Measurements from ENCODE around the gene TP53RK. TPM values are rescaled to one million over a fixed set of nuclear protein-coding genes. Genes with fewer than 3 reads are reported as not detected.

Gene TP53RK
- total RNA-seq, 6 donors from 2014 or later: 8.1 to 21.9 (median 12.5) TPM

- WGBS, 2 donors: 75 to 79% methylated on average over 5 of the region's 5 CpGs
- no peak for ATAC-seq (ENCODE audit: low FRiP score in 2 of 2)
- no peak overlapping the region for H3K27ac ChIP-seq
Observed at GRCh38 chr20:46642969-46643343, 46.3 kb downstream of the TP53RK start.

GRCh38 chr20:46642265-46642968 lies 46.8 kb downstream of the TP53RK start:
- no peaks in the 10 kb centered on the region for H3K27me3 ChIP-seq
- H3K4me1 ChIP-seq: no peaks in the 10 kb centered on the region
- no peaks in the 10 kb centered on the region for H3K36me3 ChIP-seq
- no peak overlapping the region for H3K4me3 ChIP-seq
- TF ChIP-seq EP300 (IDR thresholded peaks at IDR 0.05) (no peak), CTCF (IDR thresholded peaks at IDR 0.05) (no peak), POLR2A (IDR thresholded peaks at IDR 0.05) (no peak), POLR2AphosphoS5 (IDR thresholded peaks at IDR 0.05) (no peak)
- ATAC-seq (ENCODE audit: low FRiP score in 2 of 2) (no peak), DNase-seq (no peak)
- 82 to 84% methylated on average over 11 to 12 of the region's 12 CpGs for WGBS, 2 donors
- H3K9me3 ChIP-seq: no peaks in the 10 kb centered on the region
- no peak overlapping the region for H3K27ac ChIP-seq

More at GRCh38 chr20:46642969-46643343, 46.3 kb downstream of the TP53RK start:
- Histone ChIP-seq H3K9me3 (no peaks in the 10 kb centered on the region), H3K36me3 (no peaks in the 10 kb centered on the region), H3K4me1 (no peaks in the 10 kb centered on the region), H3K4me3 (no peak overlapping the region), H3K27me3 (no peaks in the 10 kb centered on the region)
- no peak for DNase-seq
- no peak for TF ChIP-seq CTCF (IDR thresholded peaks at IDR 0.05)
- TF ChIP-seq EP300 (IDR thresholded peaks at IDR 0.05): no peak
- TF ChIP-seq POLR2AphosphoS5 (IDR thresholded peaks at IDR 0.05): no peak
- no peak for TF ChIP-seq POLR2A (IDR thresholded peaks at IDR 0.05)

- no peak for TF ChIP-seq EP300 (IDR thresholded peaks at IDR 0.05)
- no peak for TF ChIP-seq CTCF (IDR thresholded peaks at IDR 0.05)
- no peak for TF ChIP-seq POLR2AphosphoS5 (IDR thresholded peaks at IDR 0.05)
- no peak for TF ChIP-seq POLR2A (IDR thresholded peaks at IDR 0.05)
- ATAC-seq (ENCODE audit: low FRiP score in 2 of 2): no peak
- H3K9me3 ChIP-seq: no peaks in the 10 kb centered on the region
- H3K27ac ChIP-seq: no peak overlapping the region
- H3K27me3 ChIP-seq: no peaks in the 10 kb centered on the region
- H3K4me3 ChIP-seq: no peak overlapping the region
- DNase-seq: no peak
- no peaks in the 10 kb centered on the region for H3K36me3 ChIP-seq
- no peaks in the 10 kb centered on the region for H3K4me1 ChIP-seq
Observed at GRCh38 chr20:46641424-46641823, 47.8 kb downstream of the TP53RK start.

- Histone ChIP-seq H3K36me3 (no peaks in the 10 kb centered on the region), H3K9me3 (no peaks in the 10 kb centered on the region), H3K27me3 (no peaks in the 10 kb centered on the region), H3K4me3 (no peak overlapping the region), H3K27ac (no peak overlapping the region), H3K4me1 (no peaks in the 10 kb centered on the region)
- no peak for DNase-seq
- no peak for ATAC-seq (ENCODE audit: low FRiP score in 2 of 2)
- 64 to 72% methylated on average over 12 to 14 of the region's 14 CpGs for WGBS, 2 donors
- no peak for TF ChIP-seq POLR2A (IDR thresholded peaks at IDR 0.05)
- no peak for TF ChIP-seq POLR2AphosphoS5 (IDR thresholded peaks at IDR 0.05)
Observed at GRCh38 chr20:46640536-46641311, 48.5 kb downstream of the TP53RK start.

- DNase-seq (no peak), ATAC-seq (ENCODE audit: low FRiP score in 2 of 2) (no peak)
- H3K9me3 ChIP-seq: no peaks in the 10 kb centered on the region
- TF ChIP-seq EP300 (IDR thresholded peaks at IDR 0.05): no peak
- TF ChIP-seq POLR2AphosphoS5 (IDR thresholded peaks at IDR 0.05): no peak
- TF ChIP-seq POLR2A (IDR thresholded peaks at IDR 0.05): no peak
- no peak for TF ChIP-seq CTCF (IDR thresholded peaks at IDR 0.05)
- no peak overlapping the region for H3K27ac ChIP-seq
- H3K4me3 ChIP-seq: no peak overlapping the region
- 74 to 87% methylated on average over 3 to 6 of the region's 6 CpGs for WGBS, 2 donors
- H3K27me3 ChIP-seq: no peaks in the 10 kb centered on the region
- no peaks in the 10 kb centered on the region for H3K4me1 ChIP-seq
- H3K36me3 ChIP-seq: no peaks in the 10 kb centered on the region
Observed at GRCh38 chr20:46640044-46640443, 49.2 kb downstream of the TP53RK start.

Data from upper lobe of left lung (tissue), 6 donors.